Stimulated activated CD4-positive, alpha-beta T cell treated with anti-CD3 and anti-CD28 coated beads, Interleukin-1b, Interleukin-23, amount 100 ng/mL, for 1 hour (primary cell): Measurements from ENCODE around the gene TBC1D24.

Experiments
- DNase-seq, 2 donors: peaks; one replicate each; pipeline ENCODE4 v3.0.0-alpha.2; 2020; ENCODE audit warnings: low read depth in 2 of 2

Gene TBC1D24

GRCh38 chr16:2499454-2499853 is 24.5 kb downstream of the TBC1D24 start:
- DNase-seq, result no peak

- DNase-seq, result no peak
These were observed 25.0 kb downstream of the TBC1D24 start for GRCh38 chr16:2499890-2500429.

GRCh38 chr16:2500430-2500917 is 25.5 kb downstream of the TBC1D24 start:
- no peak for DNase-seq

- peak; percentile 52 to 77 for DNase-seq
These were observed 26.2 kb downstream of the TBC1D24 start for GRCh38 chr16:2500918-2501750.

GRCh38 chr16:2501946-2502895 is 27.3 kb downstream of the TBC1D24 start:
- DNase-seq, result no peak

- no peak for DNase-seq
These were observed 30.8 kb downstream of the TBC1D24 start for GRCh38 chr16:2505695-2506094.

- DNase-seq, result no peak
These were observed 32.2 kb downstream of the TBC1D24 start for GRCh38 chr16:2507052-2507659.

- DNase-seq, result no peak
These were observed 32.7 kb downstream of the TBC1D24 start for GRCh38 chr16:2507665-2508064.

- DNase-seq, result no peak
These were observed 33.9 kb downstream of the TBC1D24 start for GRCh38 chr16:2508722-2509400.

GRCh38 chr16:2511128-2511800 is 36.3 kb downstream of the TBC1D24 start:
- DNase-seq, result no peak

GRCh38 chr16:2511996-2512734 is 37.2 kb downstream of the TBC1D24 start:
- DNase-seq, result no peak

- no peak for DNase-seq
These were observed 37.9 kb downstream of the TBC1D24 start for GRCh38 chr16:2512735-2513404.

- peak; percentile 85 to 87 for DNase-seq
These were observed 38.7 kb downstream of the TBC1D24 start, which contains the start of gene ATP6V0C for GRCh38 chr16:2513405-2514332. Gene ATP6V0C (plus strand): TSS chr16:2513952. CDS start chr16:2514104, 152 bp downstream.

- no peak for DNase-seq
These were observed 39.6 kb downstream of the TBC1D24 start for GRCh38 chr16:2514333-2515179.

- DNase-seq, result no peak
These were observed 40.4 kb downstream of the TBC1D24 start for GRCh38 chr16:2515180-2515851.
